Lung microvascular endothelial cell (primary cell): ENCODE measurements around the gene S100A10. TPM values are rescaled to one million over a fixed set of nuclear protein-coding genes. Genes with fewer than 3 reads are reported as not detected.

ENCODE experiments used
- DNase-seq, 2 donors: peaks; one replicate each; pipeline versions ENCODE4 v3.0.0 to v3.0.0-alpha.2; 2010; ENCODE audit warnings: low read depth in 2 of 2
- total RNA-seq: library from RNA; depleted of rRNA; stranded (reverse); fragments of >200 nt; gene quantifications from 2 replicates; pipeline ENCODE4 v1.2.1, GENCODE V29; 2014

The S100A10 gene
- 127 and 147 TPM in 2 replicates for total RNA-seq

- DNase-seq = peak; percentile 80 to 83
Observed at GRCh38 chr1:151993734-151994496, at the start of gene S100A10. TSS of gene S100A10 (minus strand) at chr1:151993859. CDS start at chr1:151986230, 7,629 bp downstream.

- no peak for DNase-seq
Observed at GRCh38 chr1:152042030-152042429, 48.4 kb upstream of the S100A10 start.

GRCh38 chr1:152039886-152040285 lies 46.2 kb upstream of the S100A10 start:
- no peak for DNase-seq

- no peak for DNase-seq
Observed at GRCh38 chr1:152039461-152039860, 45.8 kb upstream of the S100A10 start.

GRCh38 chr1:152038871-152039270 lies 45.2 kb upstream of the S100A10 start:
- DNase-seq = no peak

GRCh38 chr1:152036267-152037216 lies 42.9 kb upstream of the S100A10 start, which contains the start of gene S100A11:
TSS of gene S100A11 (minus strand) at chr1:152037004. CDS start at chr1:152036915, 89 bp downstream.
- peak; percentile 51 to 86 for DNase-seq

GRCh38 chr1:152035539-152036266 lies 42.0 kb upstream of the S100A10 start:
- peak; percentile 25 to 33 for DNase-seq

GRCh38 chr1:152034654-152035538 lies 41.2 kb upstream of the S100A10 start:
- peak; percentile 20 to 59 for DNase-seq

- peak in 1 of 2 donors; percentile 34 for DNase-seq
Observed at GRCh38 chr1:152034324-152034653, 40.6 kb upstream of the S100A10 start.

- DNase-seq = no peak
Observed at GRCh38 chr1:152029929-152030211, 36.2 kb upstream of the S100A10 start.

GRCh38 chr1:152029144-152029928 lies 35.7 kb upstream of the S100A10 start:
- DNase-seq = peak in 1 of 2 donors; percentile 30

- no peak for DNase-seq
Observed at GRCh38 chr1:152026895-152027294, 33.2 kb upstream of the S100A10 start.

GRCh38 chr1:152024223-152024622 lies 30.6 kb upstream of the S100A10 start:
- DNase-seq = no peak

GRCh38 chr1:152023221-152023620 lies 29.6 kb upstream of the S100A10 start:
- no peak for DNase-seq

- DNase-seq = no peak
Observed at GRCh38 chr1:152022474-152022873, 28.8 kb upstream of the S100A10 start.

GRCh38 chr1:152021569-152021968 lies 27.9 kb upstream of the S100A10 start:
- no peak for DNase-seq

- DNase-seq = peak in 1 of 2 donors; percentile 14
Observed at GRCh38 chr1:152020849-152021248, 27.2 kb upstream of the S100A10 start.

GRCh38 chr1:152018537-152018936 lies 24.9 kb upstream of the S100A10 start:
- peak in 1 of 2 donors; percentile 40 for DNase-seq

- DNase-seq = no peak
Observed at GRCh38 chr1:152015766-152016165, 22.1 kb upstream of the S100A10 start.

- DNase-seq = no peak
Observed at GRCh38 chr1:152014943-152015342, 21.3 kb upstream of the S100A10 start.
